ENCODE data around the gene MRPS27.
"Not testable (repeated sequence)": the region's sequence is repeated elsewhere in the genome, so short reads cannot be mapped to it uniquely, and the experiment has no call there.

Gene MRPS27

GRCh38 chr5:72180925-72181324 lies 139.1 kb downstream of the MRPS27 start:
- no peak overlapping the region for H3K4me3 ChIP-seq (ENCODE audit: low read length)
- peaks cover 5% of the 10 kb centered on the region for H3K27me3 ChIP-seq (ENCODE audit: control insufficient read depth, insufficient read depth, low read length)
- no peaks in the 10 kb centered on the region for H3K36me3 ChIP-seq (ENCODE audit: control insufficient read depth, insufficient read depth, low read length)
- no peaks in the 10 kb centered on the region for H3K4me1 ChIP-seq (ENCODE audit: control insufficient read depth, insufficient read depth, low read length)
- H3K9ac ChIP-seq (ENCODE audit: low read length), result no peak overlapping the region
- H3K9me3 ChIP-seq (ENCODE audit: control insufficient read depth, low read length), result no peaks in the 10 kb centered on the region

GRCh38 chr5:72179816-72180440 lies 140.1 kb downstream of the MRPS27 start:
- Histone ChIP-seq H3K9me3 (ENCODE audit: control insufficient read depth, low read length) (no peaks in the 10 kb centered on the region), H3K4me3 (ENCODE audit: low read length) (no peak overlapping the region), H3K4me1 (ENCODE audit: control insufficient read depth, insufficient read depth, low read length) (no peaks in the 10 kb centered on the region), H3K36me3 (ENCODE audit: control insufficient read depth, insufficient read depth, low read length) (no peaks in the 10 kb centered on the region), H3K9ac (ENCODE audit: low read length) (no peak overlapping the region), H3K27me3 (ENCODE audit: control insufficient read depth, insufficient read depth, low read length) (peaks cover 5% of the 10 kb centered on the region)

- H3K27me3 ChIP-seq (ENCODE audit: control insufficient read depth, insufficient read depth, low read length), result peaks cover 5% of the 10 kb centered on the region
- H3K4me1 ChIP-seq (ENCODE audit: control insufficient read depth, insufficient read depth, low read length), result no peaks in the 10 kb centered on the region
- no peak overlapping the region for H3K4me3 ChIP-seq (ENCODE audit: low read length)
Observed at GRCh38 chr5:72179028-72179815, 140.8 kb downstream of the MRPS27 start.

GRCh38 chr5:72177538-72177937 lies 142.5 kb downstream of the MRPS27 start:
- Histone ChIP-seq H3K36me3 (ENCODE audit: control insufficient read depth, insufficient read depth, low read length) (no peaks in the 10 kb centered on the region), H3K9ac (ENCODE audit: low read length) (no peak overlapping the region), H3K4me3 (ENCODE audit: low read length) (no peak overlapping the region), H3K27me3 (ENCODE audit: control insufficient read depth, insufficient read depth, low read length) (peaks cover 5% of the 10 kb centered on the region), H3K4me1 (ENCODE audit: control insufficient read depth, insufficient read depth, low read length) (no peaks in the 10 kb centered on the region), H3K9me3 (ENCODE audit: control insufficient read depth, low read length) (no peaks in the 10 kb centered on the region)

More at GRCh38 chr5:72179028-72179815, 140.8 kb downstream of the MRPS27 start:
- no peaks in the 10 kb centered on the region for H3K36me3 ChIP-seq (ENCODE audit: control insufficient read depth, insufficient read depth, low read length)
- no peak overlapping the region for H3K9ac ChIP-seq (ENCODE audit: low read length)
- H3K9me3 ChIP-seq (ENCODE audit: control insufficient read depth, low read length), result no peaks in the 10 kb centered on the region

GRCh38 chr5:72172786-72173185 lies 147.3 kb downstream of the MRPS27 start:
- Histone ChIP-seq H3K4me3 (ENCODE audit: low read length) (no peak overlapping the region), H3K9me3 (ENCODE audit: control insufficient read depth, low read length) (no peaks in the 10 kb centered on the region), H3K27me3 (ENCODE audit: control insufficient read depth, insufficient read depth, low read length) (no peaks in the 10 kb centered on the region), H3K9ac (ENCODE audit: low read length) (no peak overlapping the region), H3K4me1 (ENCODE audit: control insufficient read depth, insufficient read depth, low read length) (no peaks in the 10 kb centered on the region), H3K36me3 (ENCODE audit: control insufficient read depth, insufficient read depth, low read length) (no peaks in the 10 kb centered on the region)

- Histone ChIP-seq H3K9me3 (ENCODE audit: control insufficient read depth, low read length) (no peaks in the 10 kb centered on the region), H3K9ac (ENCODE audit: low read length) (no peak overlapping the region), H3K27me3 (ENCODE audit: control insufficient read depth, insufficient read depth, low read length) (no peaks in the 10 kb centered on the region), H3K36me3 (ENCODE audit: control insufficient read depth, insufficient read depth, low read length) (no peaks in the 10 kb centered on the region), H3K4me3 (ENCODE audit: low read length) (no peak overlapping the region), H3K4me1 (ENCODE audit: control insufficient read depth, insufficient read depth, low read length) (no peaks in the 10 kb centered on the region)
Observed at GRCh38 chr5:72171667-72172066, 148.4 kb downstream of the MRPS27 start.

- H3K9me3 ChIP-seq (ENCODE audit: control insufficient read depth, low read length); H3K4me1 ChIP-seq (ENCODE audit: control insufficient read depth, insufficient read depth, low read length); H3K4me3 ChIP-seq (ENCODE audit: low read length); H3K9ac ChIP-seq (ENCODE audit: low read length); H3K36me3 ChIP-seq (ENCODE audit: control insufficient read depth, insufficient read depth, low read length); H3K27me3 ChIP-seq (ENCODE audit: control insufficient read depth, insufficient read depth, low read length): not testable (repeated sequence)
Observed at GRCh38 chr5:72171181-72171580, 148.9 kb downstream of the MRPS27 start.

GRCh38 chr5:72170101-72170500 lies 149.9 kb downstream of the MRPS27 start:
- Histone ChIP-seq H3K27me3 (ENCODE audit: control insufficient read depth, insufficient read depth, low read length) (no peaks in the 10 kb centered on the region), H3K36me3 (ENCODE audit: control insufficient read depth, insufficient read depth, low read length) (no peaks in the 10 kb centered on the region), H3K9me3 (ENCODE audit: control insufficient read depth, low read length) (no peaks in the 10 kb centered on the region), H3K4me3 (ENCODE audit: low read length) (no peak overlapping the region), H3K4me1 (ENCODE audit: control insufficient read depth, insufficient read depth, low read length) (peaks cover 6% of the 10 kb centered on the region), H3K9ac (ENCODE audit: low read length) (no peak overlapping the region)

Measured in mucosa of stomach (tissue), 1 donor.